AG09319 (cell line): ENCODE measurements around the gene ADRB1.

ENCODE experiments used
- DNase-seq: peaks from one replicate; pipeline ENCODE4 v3.0.0-alpha.2; 2010; ENCODE audit warnings: low read depth; ENCODE audit errors: extremely low read depth
- CTCF ChIP-seq: IDR thresholded peaks from 2 replicates; pipeline ENCODE4 v1.5.1; 2011; ENCODE audit warnings: low read depth, mild to moderate bottlenecking, inconsistent platforms, low read length, moderate library complexity

ADRB1 gene

GRCh38 chr10:114065049-114065435 lies 21.4 kb downstream of the ADRB1 start:
- DNase-seq: no peak
- no peak for TF ChIP-seq CTCF

GRCh38 chr10:114068054-114068707 lies 24.5 kb downstream of the ADRB1 start:
- DNase-seq: no peak
- no peak for TF ChIP-seq CTCF

- no peak for TF ChIP-seq CTCF
- no peak for DNase-seq
These were observed 27.0 kb downstream of the ADRB1 start for GRCh38 chr10:114070710-114071109.

GRCh38 chr10:114071178-114071577 lies 27.5 kb downstream of the ADRB1 start:
- no peak for TF ChIP-seq CTCF
- no peak for DNase-seq

GRCh38 chr10:114073395-114074186 lies 29.9 kb downstream of the ADRB1 start:
- no peak for TF ChIP-seq CTCF
- no peak for DNase-seq

GRCh38 chr10:114075093-114075492 lies 31.4 kb downstream of the ADRB1 start:
- TF ChIP-seq CTCF: no peak
- no peak for DNase-seq

- no peak for TF ChIP-seq CTCF
- no peak for DNase-seq
These were observed 33.7 kb downstream of the ADRB1 start for GRCh38 chr10:114077347-114077746.
